Stimulated activated CD4-positive, alpha-beta T cell treated with anti-CD3 and anti-CD28 coated beads, Interleukin-2, amount 100 ng/mL, for 4 hours (primary cell): ENCODE measurements around the gene SCTR.

Source experiments
- DNase-seq: peaks from one replicate; pipeline ENCODE4 v3.0.0-alpha.2; 2020; ENCODE audit warnings: low read depth

SCTR gene

GRCh38 chr2:119487434-119488244, 36.6 kb downstream of the SCTR start:
- DNase-seq = no peak

- no peak for DNase-seq
Measured at GRCh38 chr2:119486886-119487285, 37.4 kb downstream of the SCTR start.

GRCh38 chr2:119486196-119486827, 38.0 kb downstream of the SCTR start:
- no peak for DNase-seq

- no peak for DNase-seq
Measured at GRCh38 chr2:119485336-119486110, 38.8 kb downstream of the SCTR start.

- DNase-seq = no peak
Measured at GRCh38 chr2:119484834-119485233, 39.4 kb downstream of the SCTR start.

GRCh38 chr2:119483896-119484718, 40.2 kb downstream of the SCTR start:
- DNase-seq = no peak

- no peak for DNase-seq
Measured at GRCh38 chr2:119483395-119483753, 40.9 kb downstream of the SCTR start.

- DNase-seq = no peak
Measured at GRCh38 chr2:119482481-119483394, 41.5 kb downstream of the SCTR start.

GRCh38 chr2:119481501-119482455, 42.5 kb downstream of the SCTR start:
- DNase-seq = no peak

- no peak for DNase-seq
Measured at GRCh38 chr2:119480718-119481142, 43.6 kb downstream of the SCTR start.

- no peak for DNase-seq
Measured at GRCh38 chr2:119480184-119480583, 44.1 kb downstream of the SCTR start.

GRCh38 chr2:119478978-119479295, 45.3 kb downstream of the SCTR start:
- no peak for DNase-seq

GRCh38 chr2:119478188-119478977, 45.9 kb downstream of the SCTR start:
- DNase-seq = no peak

- no peak for DNase-seq
Measured at GRCh38 chr2:119477113-119477505, 47.2 kb downstream of the SCTR start.

GRCh38 chr2:119476301-119477112, 47.8 kb downstream of the SCTR start:
- no peak for DNase-seq

- no peak for DNase-seq
Measured at GRCh38 chr2:119475857-119476244, 48.4 kb downstream of the SCTR start.

GRCh38 chr2:119475225-119475856, 48.9 kb downstream of the SCTR start:
- DNase-seq = no peak
